ENCODE results near the gene JADE1. TPM values are rescaled to one million over a fixed set of nuclear protein-coding genes. Genes with fewer than 3 reads are reported as not detected.

JADE1 gene
- total RNA-seq, 1 experiment from 2014 or later, result 30.2 TPM

DNA sequence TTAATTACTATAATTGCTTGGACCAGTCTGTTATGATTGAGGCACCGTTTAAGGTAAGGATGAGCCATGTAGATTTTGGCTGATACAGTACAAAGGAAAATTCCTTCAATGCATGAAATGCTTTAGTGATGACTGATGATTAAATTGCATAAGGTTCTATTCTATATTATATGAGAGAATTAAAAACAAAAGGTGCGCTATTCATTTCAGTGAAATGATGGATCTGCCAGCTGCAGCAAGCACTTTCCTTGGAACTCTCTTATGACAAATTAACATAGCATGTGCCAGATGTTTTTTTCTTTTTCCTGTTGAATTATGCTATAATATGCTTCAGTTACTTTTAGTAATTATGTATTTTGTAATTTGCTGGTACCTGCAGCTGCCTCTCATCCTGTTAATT is 98.5 kb downstream of the JADE1 start:
- Histone ChIP-seq H3K36me3 (ENCODE audit: control insufficient read depth, insufficient read depth, low read length) (no peaks in the 10 kb centered on the region), H3K9me3 (no peaks in the 10 kb centered on the region), H3K27me3 (replicated peaks; ENCODE audit: control insufficient read depth, insufficient read depth, low read length) (no peaks in the 10 kb centered on the region), H3K4me3 (ENCODE audit: low read depth, low read length) (no peak overlapping the region), H3K4me1 (no peaks in the 10 kb centered on the region)
- no peaks in the 10 kb centered on the region for H3K9me3 Mint-ChIP-seq (ENCODE audit: unreplicated experiment)
- no peaks in the 10 kb centered on the region for H3K27me3 Mint-ChIP-seq (ENCODE audit: insufficient read depth, unreplicated experiment)
- H3K27ac Mint-ChIP-seq (ENCODE audit: unreplicated experiment), result no peak overlapping the region
- no peak for DNase-seq
- no peaks in the 10 kb centered on the region for H3K36me3 Mint-ChIP-seq (ENCODE audit: insufficient read depth, unreplicated experiment)
- POLR2A ChIA-PET, result no interaction called here
- no peaks in the 10 kb centered on the region for H3K4me1 Mint-ChIP-seq (ENCODE audit: low read depth, unreplicated experiment)
- intact Hi-C loops (cut with micrococcal nuclease; ENCODE audit: unreplicated experiment), result no loop called here
- TF ChIP-seq, protein P1, sequence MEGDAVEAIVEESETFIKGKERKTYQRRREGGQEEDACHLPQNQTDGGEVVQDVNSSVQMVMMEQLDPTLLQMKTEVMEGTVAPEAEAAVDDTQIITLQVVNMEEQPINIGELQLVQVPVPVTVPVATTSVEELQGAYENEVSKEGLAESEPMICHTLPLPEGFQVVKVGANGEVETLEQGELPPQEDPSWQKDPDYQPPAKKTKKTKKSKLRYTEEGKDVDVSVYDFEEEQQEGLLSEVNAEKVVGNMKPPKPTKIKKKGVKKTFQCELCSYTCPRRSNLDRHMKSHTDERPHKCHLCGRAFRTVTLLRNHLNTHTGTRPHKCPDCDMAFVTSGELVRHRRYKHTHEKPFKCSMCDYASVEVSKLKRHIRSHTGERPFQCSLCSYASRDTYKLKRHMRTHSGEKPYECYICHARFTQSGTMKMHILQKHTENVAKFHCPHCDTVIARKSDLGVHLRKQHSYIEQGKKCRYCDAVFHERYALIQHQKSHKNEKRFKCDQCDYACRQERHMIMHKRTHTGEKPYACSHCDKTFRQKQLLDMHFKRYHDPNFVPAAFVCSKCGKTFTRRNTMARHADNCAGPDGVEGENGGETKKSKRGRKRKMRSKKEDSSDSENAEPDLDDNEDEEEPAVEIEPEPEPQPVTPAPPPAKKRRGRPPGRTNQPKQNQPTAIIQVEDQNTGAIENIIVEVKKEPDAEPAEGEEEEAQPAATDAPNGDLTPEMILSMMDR (IDR thresholded peaks at IDR 0.05; ENCODE audit: insufficient read depth in 1 of 2, low read depth in 1 of 2, low read length in 1 of 2, severe bottlenecking in 1 of 2, unreplicated experiment in 1 of 2), result no peak
- no peak overlapping the region for H3K4me3 Mint-ChIP-seq (ENCODE audit: unreplicated experiment)
- no TSS peak for BruUV-seq (replicated peaks)
- CTCF ChIA-PET, result no interaction called here

DNA sequence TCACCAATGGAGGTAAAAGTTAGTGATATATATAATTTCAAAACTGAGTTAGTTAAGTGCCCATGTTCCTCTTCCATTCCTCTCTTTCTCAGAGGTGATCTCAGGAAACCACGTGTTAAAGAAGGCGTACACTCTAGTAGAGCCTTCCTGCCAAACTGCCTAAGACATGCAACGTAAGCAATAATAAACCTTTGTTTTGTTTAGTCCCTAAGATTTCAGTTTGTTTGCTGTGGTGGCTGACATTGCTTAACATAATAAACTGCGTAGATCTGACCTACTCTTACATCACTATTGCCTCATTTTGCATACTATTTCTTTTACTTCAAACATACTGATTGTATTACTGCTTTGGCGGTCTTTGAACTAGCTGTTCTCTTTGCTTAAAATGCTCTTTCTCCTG is 99.2 kb downstream of the JADE1 start:
- no peaks in the 10 kb centered on the region for H3K4me1 Mint-ChIP-seq (ENCODE audit: low read depth, unreplicated experiment)
- ChIA-PET POLR2A (no interaction called here), CTCF (no interaction called here)
- no peaks in the 10 kb centered on the region for H3K36me3 ChIP-seq (ENCODE audit: control insufficient read depth, insufficient read depth, low read length)
- BruUV-seq (replicated peaks), result no TSS peak
- H3K36me3 Mint-ChIP-seq (ENCODE audit: insufficient read depth, unreplicated experiment), result no peaks in the 10 kb centered on the region
- no peaks in the 10 kb centered on the region for H3K4me1 ChIP-seq
- no peak overlapping the region for H3K4me3 ChIP-seq (ENCODE audit: low read depth, low read length)
- H3K27me3 ChIP-seq (replicated peaks; ENCODE audit: control insufficient read depth, insufficient read depth, low read length), result no peaks in the 10 kb centered on the region
- intact Hi-C loops (cut with micrococcal nuclease; ENCODE audit: unreplicated experiment), result no loop called here
- H3K9me3 ChIP-seq, result no peaks in the 10 kb centered on the region
- no peak overlapping the region for H3K27ac Mint-ChIP-seq (ENCODE audit: unreplicated experiment)
- no peak overlapping the region for H3K4me3 Mint-ChIP-seq (ENCODE audit: unreplicated experiment)
- no peaks in the 10 kb centered on the region for H3K27me3 Mint-ChIP-seq (ENCODE audit: insufficient read depth, unreplicated experiment)
- TF ChIP-seq, protein P1 (IDR thresholded peaks at IDR 0.05; ENCODE audit: insufficient read depth in 1 of 2, low read depth in 1 of 2, low read length in 1 of 2, severe bottlenecking in 1 of 2, unreplicated experiment in 1 of 2), result no peak
- DNase-seq, result no peak
- no peaks in the 10 kb centered on the region for H3K9me3 Mint-ChIP-seq (ENCODE audit: unreplicated experiment)

DNA sequence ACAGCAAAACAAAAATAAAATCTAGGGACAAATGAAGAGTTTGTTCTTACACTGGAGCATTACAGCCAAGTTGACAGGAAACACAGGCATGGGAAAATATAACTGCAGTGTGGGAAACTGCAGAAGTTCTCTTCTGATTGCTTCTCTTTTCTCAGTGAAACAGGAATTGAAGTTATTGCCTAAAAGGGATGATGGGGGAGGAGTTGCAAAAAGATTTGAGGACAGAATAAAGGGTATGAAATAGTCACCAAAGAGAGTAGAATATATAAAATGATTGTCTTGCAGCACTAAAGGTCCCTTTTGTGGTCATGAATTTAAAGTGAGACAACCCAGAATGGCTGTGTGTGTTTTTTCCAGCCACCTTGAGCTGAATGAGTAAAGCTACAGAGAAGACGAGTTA is 103.7 kb downstream of the JADE1 start:
- Mint-ChIP-seq H3K27me3 (ENCODE audit: insufficient read depth, unreplicated experiment) (no peaks in the 10 kb centered on the region), H3K9me3 (ENCODE audit: unreplicated experiment) (no peaks in the 10 kb centered on the region), H3K27ac (ENCODE audit: unreplicated experiment) (no peak overlapping the region), H3K4me1 (ENCODE audit: low read depth, unreplicated experiment) (no peaks in the 10 kb centered on the region), H3K4me3 (ENCODE audit: unreplicated experiment) (no peak overlapping the region), H3K36me3 (ENCODE audit: insufficient read depth, unreplicated experiment) (no peaks in the 10 kb centered on the region)
- no peaks in the 10 kb centered on the region for H3K9me3 ChIP-seq
- no peak overlapping the region for H3K4me3 ChIP-seq (ENCODE audit: low read depth, low read length)
- ChIA-PET POLR2A (no interaction called here), CTCF (no interaction called here)
- DNase-seq, result no peak
- intact Hi-C loops (cut with micrococcal nuclease; ENCODE audit: unreplicated experiment), result no loop called here
- no peaks in the 10 kb centered on the region for H3K4me1 ChIP-seq
- no TSS peak for BruUV-seq (replicated peaks)
- no peaks in the 10 kb centered on the region for H3K36me3 ChIP-seq (ENCODE audit: control insufficient read depth, insufficient read depth, low read length)
- H3K27me3 ChIP-seq (replicated peaks; ENCODE audit: control insufficient read depth, insufficient read depth, low read length), result no peaks in the 10 kb centered on the region
- TF ChIP-seq, protein P1 (IDR thresholded peaks at IDR 0.05; ENCODE audit: insufficient read depth in 1 of 2, low read depth in 1 of 2, low read length in 1 of 2, severe bottlenecking in 1 of 2, unreplicated experiment in 1 of 2), result no peak
